Suprapubic skin (tissue), 4 donors: ENCODE data around the gene TANGO2. TPM values are rescaled to one million over a fixed set of nuclear protein-coding genes. Genes with fewer than 3 reads are reported as not detected.

Experiments used
- DNase-seq, 2 donors: peaks; one replicate each; pipeline ENCODE4 v3.0.0-alpha.2; 2019; ENCODE audit warnings: low spot score in 2 of 2
- H3K27ac ChIP-seq: fragments of 200-600 bp; sonication (generic); one replicate; pipeline ENCODE4 v1.5.1; 2019
- H3K27me3 ChIP-seq: fragments of 200-600 bp; sonication (generic); one replicate; pipeline ENCODE4 v1.5.1; 2019
- H3K36me3 ChIP-seq: fragments of 200-600 bp; sonication (generic); one replicate; pipeline ENCODE4 v1.5.1; 2019
- H3K4me1 ChIP-seq: fragments of 200-600 bp; sonication (generic); one replicate; pipeline ENCODE4 v1.5.1; 2019
- H3K4me3 ChIP-seq: fragments of 200-600 bp; sonication (generic); one replicate; pipeline ENCODE4 v1.5.1; 2019; ENCODE audit warnings: mild to moderate bottlenecking
- H3K9me3 ChIP-seq: fragments of 200-600 bp; sonication (generic); one replicate; pipeline ENCODE4 v1.5.1; 2019
- CTCF ChIP-seq, 2 donors: fragments of 200-600 bp in 1 of 2; fragments of 450-650 bp in 1 of 2; sonication (generic) in 1 of 2; IDR thresholded peaks; one replicate each; pipeline ENCODE4 v1.5.1; 2016 to 2019; ENCODE audit warnings: antibody characterized with exemption in 2 of 2, mild to moderate bottlenecking in 1 of 2, moderate library complexity in 1 of 2
- EP300 ChIP-seq: sonication (generic); formaldehyde crosslinking; IDR thresholded peaks from one replicate; pipeline ENCODE4 v1.6.1; 2017; ENCODE audit warnings: antibody characterized with exemption
- POLR2A ChIP-seq, 2 donors: fragments of 450-650 bp; IDR thresholded peaks; one replicate each; pipeline ENCODE4 v1.6.1; 2017; ENCODE audit warnings: antibody characterized with exemption in 2 of 2, mild to moderate bottlenecking in 2 of 2, moderate library complexity in 2 of 2
- POLR2AphosphoS5 ChIP-seq, 3 donors: sonication (generic); formaldehyde crosslinking; IDR thresholded peaks; one replicate each; pipeline ENCODE4 v1.6.1; 2017; ENCODE audit warnings: antibody characterized with exemption in 3 of 3
- WGBS: methylation state at CpG from one replicate; pipeline ENCODE4 v1.1.5; 2018; 5-methylcytosine and 5-hydroxymethylcytosine counted together
- total RNA-seq, 4 donors: library from RNA; depleted of rRNA; stranded (reverse); fragments of >200 nt; gene quantifications; one replicate each; pipeline ENCODE4 v1.1.0, GENCODE V29; 2016

TANGO2 gene
- total RNA-seq, 4 donors from 2014 or later, result 23.1 to 31.9 (median 26.8) TPM

GRCh38 chr22:20002128-20002527, 18.8 kb upstream of the TANGO2 start:
- Histone ChIP-seq H3K4me3 (no peak overlapping the region), H3K4me1 (peaks cover 7% of the 10 kb centered on the region), H3K36me3 (no peaks in the 10 kb centered on the region), H3K27me3 (no peaks in the 10 kb centered on the region), H3K9me3 (no peaks in the 10 kb centered on the region), H3K27ac (no peak overlapping the region)
- 91% methylated on average over 9 of the region's 9 CpGs for WGBS
- TF ChIP-seq EP300 (no peak), POLR2A (IDR thresholded peaks at IDR 0.05) (no peak), POLR2AphosphoS5 (IDR thresholded peaks at IDR 0.05) (no peak), CTCF (IDR thresholded peaks at IDR 0.05) (no peak)
- no peak for DNase-seq

- TF ChIP-seq POLR2AphosphoS5 (IDR thresholded peaks at IDR 0.05), result no peak
- TF ChIP-seq EP300, result no peak
- TF ChIP-seq POLR2A (IDR thresholded peaks at IDR 0.05), result no peak
- no peak for TF ChIP-seq CTCF (IDR thresholded peaks at IDR 0.05)
- no peak for DNase-seq
- Histone ChIP-seq H3K9me3 (no peaks in the 10 kb centered on the region), H3K27ac (no peak overlapping the region), H3K4me3 (no peak overlapping the region), H3K4me1 (peaks cover 7% of the 10 kb centered on the region), H3K36me3 (no peaks in the 10 kb centered on the region), H3K27me3 (no peaks in the 10 kb centered on the region)
- 91% methylated on average over 2 of the region's 2 CpGs for WGBS
These were observed 18.3 kb upstream of the TANGO2 start for GRCh38 chr22:20002636-20003035.

GRCh38 chr22:20003304-20003703, 17.6 kb upstream of the TANGO2 start:
- Histone ChIP-seq H3K27ac (no peak overlapping the region), H3K4me1 (peaks cover 7% of the 10 kb centered on the region), H3K36me3 (no peaks in the 10 kb centered on the region), H3K27me3 (no peaks in the 10 kb centered on the region), H3K9me3 (no peaks in the 10 kb centered on the region), H3K4me3 (no peak overlapping the region)
- TF ChIP-seq EP300, result no peak
- TF ChIP-seq CTCF (IDR thresholded peaks at IDR 0.05), result no peak
- TF ChIP-seq POLR2A (IDR thresholded peaks at IDR 0.05), result no peak
- no peak for TF ChIP-seq POLR2AphosphoS5 (IDR thresholded peaks at IDR 0.05)
- WGBS, result 95% methylated on average over 1 of the region's 1 CpG
- no peak for DNase-seq

- H3K27me3 ChIP-seq, result no peaks in the 10 kb centered on the region
- no peak for TF ChIP-seq CTCF (IDR thresholded peaks at IDR 0.05)
- TF ChIP-seq EP300, result no peak
- no peak for TF ChIP-seq POLR2A (IDR thresholded peaks at IDR 0.05)
- TF ChIP-seq POLR2AphosphoS5 (IDR thresholded peaks at IDR 0.05), result no peak
- no peak overlapping the region for H3K27ac ChIP-seq
- H3K4me1 ChIP-seq, result no peaks in the 10 kb centered on the region
- H3K9me3 ChIP-seq, result no peaks in the 10 kb centered on the region
- H3K36me3 ChIP-seq, result no peaks in the 10 kb centered on the region
- H3K4me3 ChIP-seq, result no peak overlapping the region
- DNase-seq, result no peak
- WGBS, result 97% methylated on average over 3 of the region's 3 CpGs
These were observed 16.4 kb upstream of the TANGO2 start for GRCh38 chr22:20004464-20004863.

GRCh38 chr22:20008221-20008995, 12.5 kb upstream of the TANGO2 start:
- no peak overlapping the region for H3K27ac ChIP-seq
- no peaks in the 10 kb centered on the region for H3K4me1 ChIP-seq
- H3K36me3 ChIP-seq, result no peaks in the 10 kb centered on the region
- no peak for DNase-seq
- H3K9me3 ChIP-seq, result no peaks in the 10 kb centered on the region
- WGBS, result 89% methylated on average over 9 of the region's 11 CpGs
- no peak overlapping the region for H3K4me3 ChIP-seq
- TF ChIP-seq POLR2A (IDR thresholded peaks at IDR 0.05) (no peak), EP300 (no peak)
- H3K27me3 ChIP-seq, result no peaks in the 10 kb centered on the region
